ENCODE results near the gene VPS11.

The VPS11 gene

DNA sequence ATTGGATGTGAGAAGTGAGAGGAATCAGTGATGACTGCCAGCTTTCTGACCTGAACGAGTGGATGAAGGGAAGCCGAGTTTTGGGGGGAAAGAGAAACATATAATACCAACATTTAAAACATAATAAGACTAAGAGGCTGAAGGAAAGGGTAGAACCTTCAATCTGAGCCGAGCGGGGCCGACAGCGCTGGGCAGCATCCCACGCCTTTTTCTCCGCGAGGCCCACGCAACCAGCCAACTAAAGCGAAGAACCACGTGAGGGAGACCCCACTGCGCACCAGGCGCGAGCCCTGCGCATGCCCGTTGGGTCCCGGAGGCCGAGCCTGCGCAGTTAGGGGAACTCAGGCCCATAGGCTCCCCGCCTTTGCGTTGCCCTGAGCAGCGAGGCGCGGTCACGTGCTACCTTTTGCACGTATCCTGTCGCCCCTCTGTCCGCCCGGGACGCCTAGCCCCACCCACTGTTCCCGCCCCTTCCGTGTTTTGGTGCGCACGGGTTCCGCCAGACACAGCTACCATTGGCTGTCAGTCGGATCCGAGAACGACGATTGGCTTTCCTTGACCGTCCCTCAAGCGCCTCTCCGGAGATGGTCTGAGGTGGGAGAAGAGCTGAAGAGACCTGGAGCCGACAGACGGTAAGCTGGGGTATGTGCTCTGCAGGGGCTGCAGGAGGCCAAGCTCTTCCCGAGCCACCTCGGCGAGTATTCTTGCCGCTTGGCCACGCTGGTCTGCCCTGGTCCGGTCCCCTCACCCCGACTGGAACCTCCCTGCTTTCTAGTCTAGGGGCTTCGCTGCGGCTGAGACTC is 53.6 kb downstream of the VPS11 start, which contains the start of gene HINFP:
TSS of gene HINFP (plus strand) at position 573 of the 803 bp plus-strand sequence. CDS start 5,365 bp downstream, outside the sequence.
- peak; percentile 96 for DNase-seq (ENCODE audit: low read depth in 2 of 2)

GRCh38 chr11:119121811-119122124 is 54.1 kb downstream of the VPS11 start:
- DNase-seq (ENCODE audit: low read depth in 2 of 2) = no peak

GRCh38 chr11:119125821-119126220 is 58.2 kb downstream of the VPS11 start:
- no peak for DNase-seq (ENCODE audit: low read depth in 2 of 2)

DNA sequence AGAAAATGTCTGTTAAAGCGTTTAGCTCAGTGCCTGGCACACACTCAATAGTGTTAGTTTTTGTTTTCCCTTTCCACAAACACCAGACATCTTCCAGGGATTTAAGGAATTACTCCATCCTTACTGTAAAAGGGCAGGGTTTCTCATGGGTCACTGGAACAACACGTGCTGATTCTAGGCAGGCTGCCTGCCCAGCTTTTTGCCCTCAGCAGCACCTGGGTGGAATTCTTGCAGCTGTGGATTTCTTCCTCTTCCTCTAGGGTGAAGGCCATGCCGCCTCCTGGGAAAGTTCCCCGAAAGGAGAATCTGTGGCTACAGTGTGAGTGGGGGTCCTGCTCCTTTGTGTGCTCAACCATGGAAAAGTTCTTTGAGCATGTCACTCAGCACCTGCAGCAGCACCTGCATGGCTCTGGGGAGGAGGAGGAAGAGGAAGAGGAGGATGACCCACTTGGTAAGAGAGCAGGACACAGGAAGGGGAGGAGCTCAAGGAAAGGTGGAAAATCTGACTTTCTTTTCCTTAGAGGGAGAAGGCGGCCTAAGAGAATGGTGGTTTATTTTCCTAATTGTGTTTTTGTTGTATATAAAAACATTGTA is 59.2 kb downstream of the VPS11 start:
- no peak for DNase-seq (ENCODE audit: low read depth in 2 of 2)

- DNase-seq (ENCODE audit: low read depth in 2 of 2) = no peak
These were observed 63.0 kb downstream of the VPS11 start for GRCh38 chr11:119130662-119131061.
